Measurements from ENCODE around the gene ATP6V0D1.

Gene ATP6V0D1

DNA sequence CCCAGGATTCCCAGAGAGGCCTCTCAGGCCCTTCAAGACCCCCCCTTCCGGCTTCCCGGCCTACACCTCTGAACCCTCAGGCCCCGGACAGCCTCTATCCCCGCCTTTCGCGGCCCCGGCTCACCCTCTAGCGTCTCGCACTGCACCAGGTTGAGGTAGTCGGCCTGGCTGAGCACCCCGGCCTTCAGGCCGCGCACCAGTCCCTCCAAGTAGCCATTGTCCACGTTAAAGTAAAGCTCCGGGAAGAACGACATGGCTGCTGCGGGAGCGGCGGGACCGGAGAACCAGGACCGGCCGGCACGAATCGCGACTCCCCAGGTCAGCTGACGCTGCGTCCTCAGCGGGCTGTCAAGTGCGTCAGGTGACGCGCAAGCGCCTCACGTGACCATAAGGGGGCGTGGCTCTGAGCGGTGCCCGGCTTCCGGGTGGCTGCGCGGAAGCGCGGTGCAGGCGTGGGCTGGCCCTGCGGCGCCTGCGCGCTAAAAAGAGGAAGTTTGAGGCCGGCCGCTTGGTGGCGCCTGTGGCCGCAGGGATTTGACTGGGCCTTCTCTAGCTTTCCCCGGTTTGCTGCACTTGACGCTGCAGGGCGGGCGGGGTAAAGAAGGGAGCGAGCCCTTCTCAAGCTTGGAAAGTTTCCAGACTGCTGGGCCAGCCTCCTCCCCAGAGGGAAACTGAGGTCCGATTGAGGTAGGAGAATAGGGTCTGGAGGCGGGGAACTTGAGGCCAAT, at the start of gene ATP6V0D1:
ATP6V0D1 (minus strand) TSS at position 325 of the 728 bp plus-strand sequence; CDS start at position 254, 71 bp downstream.
- in situ Hi-C loops (cut with MboI; ENCODE audit: low pct_unique_long_range_greater_than_20kb, low sequenced_read_pairs, unreplicated experiment): no loop called here
- peak; percentile 97 for DNase-seq (ENCODE audit: low spot score)
- TF ChIP-seq, protein P1, sequence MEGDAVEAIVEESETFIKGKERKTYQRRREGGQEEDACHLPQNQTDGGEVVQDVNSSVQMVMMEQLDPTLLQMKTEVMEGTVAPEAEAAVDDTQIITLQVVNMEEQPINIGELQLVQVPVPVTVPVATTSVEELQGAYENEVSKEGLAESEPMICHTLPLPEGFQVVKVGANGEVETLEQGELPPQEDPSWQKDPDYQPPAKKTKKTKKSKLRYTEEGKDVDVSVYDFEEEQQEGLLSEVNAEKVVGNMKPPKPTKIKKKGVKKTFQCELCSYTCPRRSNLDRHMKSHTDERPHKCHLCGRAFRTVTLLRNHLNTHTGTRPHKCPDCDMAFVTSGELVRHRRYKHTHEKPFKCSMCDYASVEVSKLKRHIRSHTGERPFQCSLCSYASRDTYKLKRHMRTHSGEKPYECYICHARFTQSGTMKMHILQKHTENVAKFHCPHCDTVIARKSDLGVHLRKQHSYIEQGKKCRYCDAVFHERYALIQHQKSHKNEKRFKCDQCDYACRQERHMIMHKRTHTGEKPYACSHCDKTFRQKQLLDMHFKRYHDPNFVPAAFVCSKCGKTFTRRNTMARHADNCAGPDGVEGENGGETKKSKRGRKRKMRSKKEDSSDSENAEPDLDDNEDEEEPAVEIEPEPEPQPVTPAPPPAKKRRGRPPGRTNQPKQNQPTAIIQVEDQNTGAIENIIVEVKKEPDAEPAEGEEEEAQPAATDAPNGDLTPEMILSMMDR (IDR thresholded peaks at IDR 0.05; ENCODE audit: extremely low read depth, insufficient read depth, missing control alignments): peak; percentile 87

DNA sequence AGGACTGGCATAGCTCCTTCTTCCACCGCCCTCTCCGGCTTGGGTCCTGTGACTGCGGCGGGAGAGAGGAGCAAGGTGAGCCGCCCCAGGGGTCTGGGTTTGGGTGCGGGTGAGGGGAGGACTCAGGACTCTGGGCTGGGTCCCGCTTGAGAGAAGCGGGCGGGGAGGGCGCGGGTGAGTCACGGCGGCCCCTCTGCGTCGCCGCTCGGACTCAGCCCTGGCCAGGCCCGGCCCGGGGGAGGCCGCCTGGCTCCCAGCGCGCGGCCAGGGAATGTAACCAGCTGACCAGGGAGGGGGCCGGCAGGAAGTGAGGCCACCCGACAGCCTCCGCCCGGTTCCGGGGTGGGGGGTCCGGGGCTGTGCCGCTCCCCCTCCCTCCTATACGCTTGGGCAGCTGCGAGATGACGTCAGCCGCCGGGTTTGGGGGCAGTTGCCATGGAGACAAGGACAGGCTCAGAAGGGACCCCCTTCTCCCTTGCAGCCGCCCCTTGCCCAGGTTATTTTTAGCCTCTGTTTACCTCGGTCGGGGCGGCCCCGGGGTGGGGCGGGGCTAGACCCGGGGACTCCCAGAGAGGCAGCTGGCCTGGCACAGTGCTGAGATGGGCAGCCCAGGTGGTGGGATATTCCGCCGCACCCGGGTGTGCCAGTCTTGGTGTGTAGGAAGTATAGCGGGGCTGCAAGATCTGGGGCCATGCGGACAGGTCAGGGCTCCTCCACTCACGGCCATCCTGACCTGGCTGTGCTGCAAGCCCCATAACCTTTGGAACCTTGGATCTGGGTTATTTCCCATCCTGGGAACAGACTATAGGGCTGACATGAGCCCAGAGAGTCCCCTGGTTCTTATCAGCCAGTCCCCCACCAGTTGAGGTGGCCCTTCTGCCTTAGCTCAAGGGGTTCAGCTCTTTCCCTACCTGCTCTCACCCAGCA, 49.3 kb upstream of the ATP6V0D1 start:
- peak; percentile 81 for DNase-seq (ENCODE audit: low spot score)
- TF ChIP-seq, protein P1 (IDR thresholded peaks at IDR 0.05; ENCODE audit: extremely low read depth, insufficient read depth, missing control alignments): no peak
- in situ Hi-C loops (cut with MboI; ENCODE audit: low pct_unique_long_range_greater_than_20kb, low sequenced_read_pairs, unreplicated experiment): loop anchor here (10.0 to 25.0 kb wide), 2 partner anchors 125 to 382 kb away; no protein-coding TSS in a partner anchor

- peak; percentile 42 for DNase-seq (ENCODE audit: low spot score)
- in situ Hi-C loops (cut with MboI; ENCODE audit: low pct_unique_long_range_greater_than_20kb, low sequenced_read_pairs, unreplicated experiment): loop anchor here (10.0 to 25.0 kb wide), 2 partner anchors 125 to 383 kb away; no protein-coding TSS in a partner anchor
- TF ChIP-seq, protein P1 (IDR thresholded peaks at IDR 0.05; ENCODE audit: extremely low read depth, insufficient read depth, missing control alignments): no peak
Observed at GRCh38 chr16:67529582-67530012, 48.6 kb upstream of the ATP6V0D1 start.

DNA sequence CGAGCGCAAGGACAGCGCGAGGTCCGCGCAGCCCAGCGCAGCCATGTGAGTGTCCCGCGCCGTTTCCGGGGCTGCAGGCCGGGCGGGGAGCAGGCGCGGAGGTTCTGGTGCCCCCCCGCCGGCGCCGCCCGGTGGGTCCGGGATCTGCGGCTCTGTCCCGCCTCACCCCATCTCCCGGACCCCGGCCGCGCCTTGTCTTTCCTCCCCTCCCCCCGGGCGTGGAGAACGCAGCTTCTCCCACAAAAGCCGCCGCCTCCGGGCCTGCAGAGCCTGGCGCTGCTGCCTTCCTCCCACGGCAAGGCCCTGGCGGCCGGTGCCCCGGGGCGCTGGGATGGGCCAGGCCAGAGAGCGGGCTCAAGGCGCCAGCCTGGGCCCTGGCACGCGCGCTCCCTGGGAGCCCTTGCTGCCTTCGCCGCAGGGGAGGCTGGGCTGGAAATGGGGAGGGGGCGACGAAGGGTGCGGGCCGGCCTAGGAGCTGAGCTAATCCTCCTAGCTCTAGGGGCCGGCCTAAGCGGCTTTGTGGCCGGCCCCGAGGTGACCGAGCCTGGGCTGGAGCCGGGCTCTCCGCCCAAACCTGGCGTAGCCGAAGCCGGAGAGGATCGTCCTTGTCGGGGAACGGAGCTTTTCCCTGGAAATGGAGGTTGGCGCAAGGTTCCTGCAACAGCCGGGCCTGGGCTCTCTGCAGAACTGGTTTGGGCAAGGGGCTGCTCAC, 48.1 kb upstream of the ATP6V0D1 start:
- DNase-seq (ENCODE audit: low spot score): peak; percentile 69
- TF ChIP-seq, protein P1 (IDR thresholded peaks at IDR 0.05; ENCODE audit: extremely low read depth, insufficient read depth, missing control alignments): no peak
- in situ Hi-C loops (cut with MboI; ENCODE audit: low pct_unique_long_range_greater_than_20kb, low sequenced_read_pairs, unreplicated experiment): loop anchor here (25.0 kb wide), 1 partner anchor 383 kb away; no protein-coding TSS in a partner anchor

DNA sequence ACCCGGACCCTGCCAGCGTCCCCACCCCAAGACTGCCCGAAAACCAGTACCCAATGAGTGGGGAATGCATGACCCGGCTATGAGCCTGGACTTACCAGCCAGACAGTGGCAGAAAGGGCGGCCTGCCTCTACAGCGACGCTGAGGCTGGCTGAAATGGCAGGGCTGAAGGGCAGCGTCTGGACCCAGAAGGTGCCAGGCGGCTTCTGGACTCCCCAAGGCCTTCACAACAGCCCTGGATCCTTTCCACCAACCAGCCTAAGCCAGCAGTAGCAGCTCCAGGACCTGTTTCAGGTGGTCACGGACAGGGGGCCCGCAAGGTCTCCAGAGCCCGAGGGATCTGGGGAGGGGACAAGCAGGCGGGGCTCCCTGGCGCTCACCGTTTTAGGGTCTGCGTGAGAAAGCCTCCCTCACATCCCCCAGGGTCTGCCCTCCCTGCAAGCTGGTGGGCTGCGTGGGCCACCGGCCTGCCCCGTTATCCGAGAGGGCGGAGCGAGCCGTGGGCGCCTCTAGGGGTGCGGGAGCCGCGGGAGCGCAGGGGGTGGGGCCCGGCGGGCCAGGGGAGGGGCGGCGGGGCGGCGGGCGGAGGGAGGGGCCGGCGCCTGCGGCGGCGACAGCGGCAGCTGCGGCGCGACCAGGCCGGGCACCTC, 47.4 kb upstream of the ATP6V0D1 start, which contains the start of gene RIPOR1:
RIPOR1 (plus strand) TSS at position 608 of the 648 bp plus-strand sequence. CDS start 9,618 bp downstream, outside the sequence.
- DNase-seq (ENCODE audit: low spot score): peak; percentile 83
- TF ChIP-seq, protein P1 (IDR thresholded peaks at IDR 0.05; ENCODE audit: extremely low read depth, insufficient read depth, missing control alignments): no peak
- in situ Hi-C loops (cut with MboI; ENCODE audit: low pct_unique_long_range_greater_than_20kb, low sequenced_read_pairs, unreplicated experiment): loop anchor here (25.0 kb wide), 1 partner anchor 384 kb away; no protein-coding TSS in a partner anchor

Data from GM13977 (cell line).